GM21825 (cell line): ENCODE results near the gene EDNRA.

Experiments used
- ATAC-seq: cut with Tn5 transposase; IDR thresholded peaks from one replicate; pipeline ENCODE4 v1.9.1; 2021; ENCODE audit warnings: mild to moderate bottlenecking, moderate library complexity; ENCODE audit not compliant: unreplicated experiment

EDNRA gene

DNA sequence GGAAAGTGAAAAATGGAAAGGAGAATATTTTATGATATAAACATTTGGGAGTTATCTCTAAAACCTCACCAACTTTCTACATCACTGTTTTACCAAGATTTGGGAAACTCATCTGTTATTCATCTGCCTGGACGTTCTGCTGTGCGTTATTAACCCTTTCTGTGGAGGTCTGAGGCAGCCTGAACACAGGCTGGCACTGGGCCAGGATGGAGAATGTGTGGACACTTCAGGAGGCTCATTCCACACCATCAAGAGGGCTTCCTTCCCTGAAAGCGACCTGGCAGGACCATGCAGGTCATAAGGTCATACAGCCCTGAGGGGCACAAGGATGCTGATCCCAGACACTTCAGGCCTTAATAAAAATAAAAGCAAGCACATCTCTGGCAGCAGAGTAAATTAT is 105.1 kb downstream of the EDNRA start:
- ATAC-seq: no peak

DNA sequence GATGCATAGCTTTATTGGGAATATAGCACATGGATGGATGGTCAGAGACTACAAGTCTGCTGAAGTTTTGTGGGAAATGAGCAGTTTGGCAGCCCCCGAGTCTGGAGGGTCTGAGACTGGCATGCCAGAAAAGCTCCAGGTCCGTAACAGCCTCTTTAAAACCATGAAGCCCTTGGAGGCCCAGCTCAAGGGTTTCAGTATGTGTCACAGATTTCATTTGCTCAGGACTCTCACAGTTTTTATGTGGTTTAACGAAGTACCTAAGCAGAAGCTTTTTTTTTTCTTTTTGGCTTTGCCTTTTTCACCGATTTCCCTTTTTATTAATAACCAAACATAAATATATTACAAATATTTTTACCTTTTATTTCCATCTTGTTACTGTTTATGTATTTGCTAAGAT is 105.7 kb downstream of the EDNRA start:
- ATAC-seq: peak; percentile 65

DNA sequence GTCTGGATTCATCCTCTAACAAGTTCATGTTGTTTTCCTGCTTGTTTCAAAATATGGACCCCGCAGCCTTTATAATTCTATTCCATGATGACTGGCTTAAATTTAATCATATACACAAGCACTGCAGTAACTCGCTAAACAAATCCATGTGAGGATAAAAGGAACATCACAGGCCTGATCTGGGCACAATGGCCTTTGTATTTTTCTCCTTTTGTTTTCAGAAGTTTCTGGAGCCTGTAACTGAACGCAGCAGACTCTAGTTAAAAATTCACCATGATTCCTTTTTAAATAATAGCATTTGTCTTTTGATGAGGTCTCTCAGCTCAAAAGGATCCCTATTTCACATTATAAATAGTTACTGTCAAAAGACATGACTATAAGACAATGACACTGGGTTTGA is 106.1 kb downstream of the EDNRA start:
- ATAC-seq: no peak

DNA sequence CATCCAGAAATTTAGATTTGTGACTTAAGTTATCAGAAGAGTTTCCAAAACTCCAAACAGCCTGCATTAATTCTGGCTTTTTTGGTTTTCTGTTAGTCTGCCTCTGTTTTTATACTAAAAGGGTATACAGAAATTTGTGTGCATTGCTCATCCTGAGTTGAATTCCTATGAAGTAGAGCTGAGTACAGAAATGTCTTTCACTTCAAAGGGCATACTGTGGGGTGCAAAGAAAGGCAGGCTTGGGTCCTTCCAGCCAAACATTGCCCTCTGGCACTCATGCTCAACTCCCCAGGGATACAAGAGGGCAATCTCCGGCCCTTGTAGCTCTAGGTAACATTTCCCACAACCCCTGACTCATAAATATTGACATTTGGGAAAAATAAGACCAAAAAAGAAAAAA is 108.7 kb downstream of the EDNRA start:
- ATAC-seq: no peak

DNA sequence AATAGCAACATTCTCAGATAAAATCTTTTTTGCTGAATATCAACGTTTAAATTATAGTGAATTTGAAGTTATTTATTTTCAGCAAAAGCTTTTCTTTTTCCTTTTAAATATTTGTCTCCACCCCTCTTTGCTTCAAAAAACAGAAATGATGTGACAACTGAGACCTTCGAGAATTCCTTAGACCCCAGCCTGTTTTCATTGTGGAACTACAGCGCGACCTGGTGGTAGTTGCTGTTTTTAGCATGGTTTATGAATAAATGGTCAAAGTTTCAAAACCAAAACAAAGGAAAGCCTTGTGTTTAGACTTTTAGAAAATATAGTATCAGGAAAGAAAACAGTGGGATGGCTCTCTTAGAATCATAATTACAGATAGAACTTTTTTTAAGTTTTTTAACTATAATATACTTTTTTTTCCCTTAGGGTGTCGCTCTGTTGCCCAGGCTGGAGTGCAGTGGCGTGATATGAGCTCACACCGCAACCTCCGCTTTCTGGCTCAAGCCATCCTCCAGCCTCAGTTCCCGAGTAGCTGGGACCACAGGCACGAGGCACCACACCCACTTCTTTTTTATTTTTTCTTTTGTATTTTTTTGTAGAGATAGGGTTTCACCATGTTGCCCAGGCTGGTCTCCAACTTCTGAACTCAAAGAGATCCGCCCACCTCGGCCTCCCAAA is 109.5 kb downstream of the EDNRA start:
- peak; percentile 62 for ATAC-seq

DNA sequence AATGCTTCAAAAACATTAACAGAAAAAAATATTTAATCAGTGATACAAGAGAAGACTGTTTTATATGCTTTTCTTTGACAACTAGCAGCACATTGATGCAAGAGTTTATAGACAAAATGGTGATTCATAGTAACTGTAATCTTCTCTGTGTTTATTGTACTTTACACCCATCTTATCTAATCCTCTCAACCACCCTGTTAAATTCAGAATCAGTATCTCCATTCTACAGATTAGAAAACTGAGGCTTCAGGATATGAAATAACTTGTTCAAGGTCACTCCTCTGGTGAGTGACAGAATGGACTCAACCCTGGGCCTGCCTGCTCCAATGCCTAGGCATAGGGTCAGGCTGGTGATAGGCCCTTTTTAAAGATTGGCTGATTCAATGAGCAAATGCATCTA is 110.2 kb downstream of the EDNRA start:
- ATAC-seq: no peak

DNA sequence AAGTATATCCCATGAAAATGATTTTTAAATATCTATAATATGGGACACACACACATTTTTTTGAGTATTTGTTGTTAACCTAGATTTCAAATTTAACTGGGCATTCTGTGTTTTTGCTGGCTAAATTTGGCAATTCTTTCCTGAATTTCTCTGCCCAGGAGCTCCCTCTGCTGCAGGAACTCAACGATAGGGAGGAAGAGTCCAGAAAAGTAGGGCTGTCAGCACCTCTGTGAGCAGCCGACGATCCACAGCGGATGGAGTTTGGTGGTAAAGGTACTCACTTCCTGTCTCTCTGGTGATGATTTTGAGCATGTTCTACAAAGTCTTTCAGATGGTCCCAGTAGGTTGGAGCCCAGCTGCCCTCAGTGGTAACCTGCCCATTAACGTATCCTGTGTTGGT is 113.2 kb downstream of the EDNRA start:
- ATAC-seq: no peak
